A673 (cell line): ENCODE results near the gene ACAP1. TPM values are rescaled to one million over a fixed set of nuclear protein-coding genes. Genes with fewer than 3 reads are reported as not detected.

Experiments
- BruUV-seq: library from RNA; stranded (reverse); fragments of 400-500 nt; replicated peaks from 2 replicates; lab custom pipeline; 2021; lab: Mats Ljungman, UMichigan
- CTCF ChIA-PET: fragments of 300-600 bp; sonication (Branson Sonifier 250); formaldehyde crosslinking; loops from one replicate; lab custom pipeline; 2022; ENCODE audit warnings: antibody characterized with exemption; lab: Charles Lee
- POLR2A ChIA-PET: fragments of 300-600 bp; sonication (Branson Sonifier 250); formaldehyde crosslinking; loops from one replicate; lab custom pipeline; 2022; ENCODE audit warnings: antibody characterized with exemption; ENCODE audit not compliant: low non-redundant PET; lab: Charles Lee
- DNase-seq: peaks from one replicate; pipeline ENCODE4 v3.0.0-alpha.2; 2015; ENCODE audit warnings: low spot score
- H3K27ac ChIP-seq: fragments of 200-600 bp; sonication (generic); 2 replicates; pipeline ENCODE4 v1.5.1; 2016; ENCODE audit warnings: mixed run types, low read depth, mild to moderate bottlenecking, mixed read lengths, antibody characterized with exemption, low read length; ENCODE audit not compliant: poor library complexity, severe bottlenecking
- H3K27me3 ChIP-seq: fragments of 200-600 bp; sonication (generic); replicated peaks from 2 replicates; pipeline ENCODE4 v1.6.1; 2017; ENCODE audit warnings: mixed run types, low read depth, mild to moderate bottlenecking, mixed read lengths, antibody characterized with exemption, low read length; ENCODE audit not compliant: insufficient read depth, poor library complexity
- H3K36me3 ChIP-seq: fragments of 200-600 bp; sonication (generic); 2 replicates; pipeline ENCODE4 v1.6.1; 2016; ENCODE audit warnings: mixed run types, mild to moderate bottlenecking, mixed read lengths, antibody characterized with exemption, low read length; ENCODE audit not compliant: insufficient read depth, poor library complexity, severe bottlenecking
- H3K4me1 ChIP-seq: fragments of 200-600 bp; sonication (generic); 2 replicates; pipeline ENCODE4 v1.6.1; 2017; ENCODE audit warnings: mixed run types, mild to moderate bottlenecking, mixed read lengths, antibody characterized with exemption, low read length; ENCODE audit not compliant: insufficient read depth, poor library complexity, severe bottlenecking
- H3K4me3 ChIP-seq: fragments of 200-600 bp; sonication (generic); 2 replicates; pipeline ENCODE4 v1.5.1; 2016; ENCODE audit warnings: low read depth, mixed run types, mild to moderate bottlenecking, mixed read lengths, low read length; ENCODE audit not compliant: poor library complexity, severe bottlenecking
- H3K9me3 ChIP-seq: fragments of 200-600 bp; sonication (generic); 2 replicates; pipeline ENCODE4 v1.6.1; 2016; ENCODE audit warnings: mixed run types, low read depth, mild to moderate bottlenecking, mixed read lengths, antibody characterized with exemption, low read length; ENCODE audit not compliant: poor library complexity, severe bottlenecking
- EZH2 ChIP-seq: fragments of 200-600 bp; sonication (generic); IDR thresholded peaks from 2 replicates; pipeline ENCODE4 v1.6.1; 2017; ENCODE audit warnings: borderline replicate concordance, low read depth, mild to moderate bottlenecking, mixed read lengths, antibody characterized with exemption, low read length; ENCODE audit not compliant: poor library complexity, severe bottlenecking
- intact Hi-C: fragments of 100-400 bp; cut with micrococcal nuclease; formaldehyde crosslinking; loops from one replicate; pipeline ENCODE4 v1.10.0; 2022; ENCODE audit not compliant: unreplicated experiment
- total RNA-seq: library from RNA; stranded (reverse); gene quantifications from 2 replicates; pipeline ENCODE4 v1.2.3, GENCODE V29; 2021
- TF ChIP-seq, protein P1 (sequence below): fragments of 300-800, 200-600 bp; sonication (generic); conservative IDR thresholded peaks from 2 replicates; pipeline ENCODE4 v1.5.1; 2017; ENCODE audit warnings: low read depth, mild to moderate bottlenecking, antibody characterized with exemption, low read length, moderate library complexity, mixed read lengths

The ACAP1 gene
- total RNA-seq, 1 experiment from 2014 or later, result 1.1 TPM

DNA sequence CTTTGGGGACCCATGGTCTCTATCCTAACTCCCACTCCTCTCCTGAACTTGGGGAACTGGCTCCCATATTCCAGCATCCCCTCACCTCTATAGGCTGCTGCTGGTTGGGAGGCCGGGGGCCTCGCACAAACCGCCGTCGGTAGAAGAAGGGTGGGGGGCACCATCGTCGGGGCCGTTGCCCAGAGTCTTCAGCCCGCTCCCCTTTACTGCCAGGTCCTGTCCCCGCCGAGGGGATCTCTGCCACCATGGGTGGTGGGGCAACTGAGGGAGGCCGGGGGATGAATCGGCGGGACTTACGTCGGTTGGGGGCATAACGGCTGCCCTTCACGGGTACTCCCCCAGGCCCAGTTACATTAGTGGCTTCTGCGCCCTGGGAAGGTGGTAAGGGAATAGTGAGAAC lies 46.2 kb upstream of the ACAP1 start:
- ChIA-PET CTCF (no interaction called here), POLR2A (interaction anchor here (0.6 kb wide), 1 partner anchor 209 kb away, joined by 6 read pairs; no protein-coding TSS in a partner anchor)
- BruUV-seq, result no TSS peak
- TF ChIP-seq EZH2, result no peak
- TF ChIP-seq, protein P1, sequence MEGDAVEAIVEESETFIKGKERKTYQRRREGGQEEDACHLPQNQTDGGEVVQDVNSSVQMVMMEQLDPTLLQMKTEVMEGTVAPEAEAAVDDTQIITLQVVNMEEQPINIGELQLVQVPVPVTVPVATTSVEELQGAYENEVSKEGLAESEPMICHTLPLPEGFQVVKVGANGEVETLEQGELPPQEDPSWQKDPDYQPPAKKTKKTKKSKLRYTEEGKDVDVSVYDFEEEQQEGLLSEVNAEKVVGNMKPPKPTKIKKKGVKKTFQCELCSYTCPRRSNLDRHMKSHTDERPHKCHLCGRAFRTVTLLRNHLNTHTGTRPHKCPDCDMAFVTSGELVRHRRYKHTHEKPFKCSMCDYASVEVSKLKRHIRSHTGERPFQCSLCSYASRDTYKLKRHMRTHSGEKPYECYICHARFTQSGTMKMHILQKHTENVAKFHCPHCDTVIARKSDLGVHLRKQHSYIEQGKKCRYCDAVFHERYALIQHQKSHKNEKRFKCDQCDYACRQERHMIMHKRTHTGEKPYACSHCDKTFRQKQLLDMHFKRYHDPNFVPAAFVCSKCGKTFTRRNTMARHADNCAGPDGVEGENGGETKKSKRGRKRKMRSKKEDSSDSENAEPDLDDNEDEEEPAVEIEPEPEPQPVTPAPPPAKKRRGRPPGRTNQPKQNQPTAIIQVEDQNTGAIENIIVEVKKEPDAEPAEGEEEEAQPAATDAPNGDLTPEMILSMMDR, result no peak
- no peaks in the 10 kb centered on the region for H3K9me3 ChIP-seq
- no peak overlapping the region for H3K4me3 ChIP-seq
- H3K27me3 ChIP-seq, result no peaks in the 10 kb centered on the region
- H3K4me1 ChIP-seq, result peaks cover 15% of the 10 kb centered on the region
- no peaks in the 10 kb centered on the region for H3K36me3 ChIP-seq
- intact Hi-C loops, result no loop called here
- no peak overlapping the region for H3K27ac ChIP-seq
- no peak for DNase-seq

DNA sequence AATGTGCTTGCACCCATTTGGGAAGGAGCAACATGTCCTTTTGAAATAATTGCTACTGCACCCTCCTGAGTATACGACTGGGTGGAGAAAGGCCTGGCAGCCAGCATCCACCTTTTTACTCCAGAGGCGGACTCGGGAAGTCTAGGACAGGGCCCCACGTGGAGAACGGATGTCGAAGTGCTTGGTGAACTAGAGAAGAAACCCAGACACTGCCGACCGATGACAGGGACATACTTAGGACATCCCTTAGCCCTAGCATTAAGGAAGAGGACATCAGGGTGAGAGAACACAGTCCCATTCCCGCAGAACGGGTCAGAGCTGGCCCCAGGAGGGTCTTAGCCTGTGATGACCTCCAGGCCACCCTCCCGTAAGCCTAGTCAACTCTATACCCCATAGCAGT lies 45.6 kb upstream of the ACAP1 start:
- CTCF ChIA-PET, result no interaction called here
- H3K27ac ChIP-seq, result no peak overlapping the region
- TF ChIP-seq EZH2, result no peak
- TF ChIP-seq, protein P1, result no peak
- no TSS peak for BruUV-seq
- intact Hi-C loops, result no loop called here
- no peaks in the 10 kb centered on the region for H3K9me3 ChIP-seq
- H3K36me3 ChIP-seq, result no peaks in the 10 kb centered on the region
- H3K4me3 ChIP-seq, result no peak overlapping the region
- no peak for DNase-seq
- peaks cover 17% of the 10 kb centered on the region for H3K4me1 ChIP-seq
- POLR2A ChIA-PET, result no interaction called here
- no peaks in the 10 kb centered on the region for H3K27me3 ChIP-seq

DNA sequence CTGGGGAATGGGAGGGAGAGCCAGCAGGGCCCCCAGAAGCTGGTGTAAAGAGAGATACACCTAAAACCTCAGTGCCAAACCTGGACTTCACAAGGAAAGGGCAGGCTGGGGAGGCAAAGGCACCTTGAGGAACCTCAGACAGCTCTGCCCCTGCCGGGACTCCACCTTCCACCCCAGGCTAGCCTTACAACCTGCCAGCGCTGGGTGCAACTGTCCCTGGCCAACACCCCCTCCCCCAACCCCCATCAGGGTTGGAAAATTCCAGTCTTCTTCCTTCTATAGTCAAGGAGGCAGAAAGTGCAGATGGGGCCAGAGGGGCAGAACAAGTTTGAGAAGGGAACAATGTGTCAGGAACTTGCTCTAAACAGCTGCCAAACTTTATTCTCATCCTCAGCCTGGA lies 44.1 kb upstream of the ACAP1 start:
- TF ChIP-seq, protein P1, result no peak
- no peak for TF ChIP-seq EZH2
- CTCF ChIA-PET, result interaction anchor here (0.6 kb wide), 1 partner anchor 271 kb away, joined by 4 read pairs; no protein-coding TSS in a partner anchor
- intact Hi-C loops, result no loop called here
- H3K9me3 ChIP-seq, result no peaks in the 10 kb centered on the region
- no peaks in the 10 kb centered on the region for H3K36me3 ChIP-seq
- H3K27ac ChIP-seq, result no peak overlapping the region
- H3K4me3 ChIP-seq, result no peak overlapping the region
- no peak for DNase-seq
- POLR2A ChIA-PET, result interaction anchor here (0.5 to 0.6 kb wide), 2 partner anchors 11 to 1968 kb away, joined by 3 to 21 read pairs; partner anchors contain the start of gene SLC2A4
- BruUV-seq, result no TSS peak
- peaks cover 22% of the 10 kb centered on the region for H3K4me1 ChIP-seq
- no peaks in the 10 kb centered on the region for H3K27me3 ChIP-seq
